HCT116 (cell line): ENCODE data around the gene CASZ1.

Experiments
- CEBPB ChIP-seq: IDR thresholded peaks from 2 replicates; pipeline ENCODE4 v1.6.1; 2012; ENCODE audit warnings: low read depth
- CTCF ChIP-seq, 3 experiments: fragments of 200-600 bp in 1 of 3; sonication (generic) in 1 of 3; IDR thresholded peaks in 2 of 3; conservative IDR thresholded peaks in 1 of 3; 2 replicates each; pipeline ENCODE4 v1.5.1; 2012 to 2017; ENCODE audit warnings: low read depth in 2 of 3, low read length in 2 of 3, antibody characterized with exemption in 1 of 3, borderline replicate concordance in 1 of 3, control low read depth in 1 of 3, mild to moderate bottlenecking in 1 of 3, mixed read lengths in 1 of 3, mixed run types in 1 of 3, moderate library complexity in 1 of 3; ENCODE audit not compliant: insufficient read depth in 1 of 3
- EZH2 ChIP-seq: fragments of 200-600 bp; sonication (generic); IDR thresholded peaks from 2 replicates; pipeline ENCODE4 v1.6.1; 2017; ENCODE audit warnings: antibody characterized with exemption, mixed run types
- JUND ChIP-seq: IDR thresholded peaks from 2 replicates; pipeline ENCODE4 v1.6.1; 2012
- POLR2A ChIP-seq: IDR thresholded peaks from 2 replicates; pipeline ENCODE4 v1.7.0; 2011; ENCODE audit warnings: borderline replicate concordance; ENCODE audit not compliant: insufficient read depth, insufficient read length; ENCODE audit errors: extremely low read depth
- POLR2AphosphoS5 ChIP-seq: IDR thresholded peaks from 2 replicates; pipeline ENCODE4 v1.6.1; 2011; ENCODE audit warnings: mild to moderate bottlenecking, low read depth, low read length, moderate library complexity
- RAD21 ChIP-seq: IDR thresholded peaks from 2 replicates; pipeline ENCODE4 v1.6.1; 2012; ENCODE audit warnings: low read depth, mild to moderate bottlenecking
- REST ChIP-seq: IDR thresholded peaks from 2 replicates; pipeline ENCODE4 v1.6.1; 2012; ENCODE audit warnings: low read depth
- ZBTB33 ChIP-seq: IDR thresholded peaks from 2 replicates; pipeline ENCODE4 v1.6.1; 2011; ENCODE audit warnings: mild to moderate bottlenecking, low read length, moderate library complexity; ENCODE audit not compliant: insufficient replicate concordance; ENCODE audit errors: extremely low read depth

- TF ChIP-seq CTCF (IDR thresholded peaks at IDR 0.05 in 2 of 3, conservative IDR thresholded peaks at IDR 0.05 in 1 of 3; ENCODE audit: borderline replicate concordance in 1 of 3, insufficient read depth in 1 of 3, low read depth in 2 of 3, low read length in 2 of 3), result no peak
- no peak for TF ChIP-seq POLR2AphosphoS5
- TF ChIP-seq REST, result no peak
- no peak for TF ChIP-seq EZH2
- TF ChIP-seq POLR2A, result no peak
- TF ChIP-seq JUND, result no peak
- no peak for TF ChIP-seq RAD21
- TF ChIP-seq CEBPB, result no peak
- TF ChIP-seq ZBTB33, result no peak
These were observed 148.9 kb downstream of the CASZ1 start for GRCh38 chr1:10647414-10648170.
